Activated T-cell treated with anti-CD3 and anti-CD28 coated beads for 1 hour (primary cell): ENCODE results near the gene PCDHGA8.
"Not testable (repeated sequence)": the region's sequence is repeated elsewhere in the genome, so short reads cannot be mapped to it uniquely, and the experiment has no call there.

Experiments used
- DNase-seq: peaks from one replicate; pipeline ENCODE4 v3.0.0-alpha.2; 2020; ENCODE audit warnings: low read depth

The PCDHGA8 gene

GRCh38 chr5:141392429-141393198, at the start of gene PCDHGA8:
TSS of gene PCDHGA8 (plus strand) at chr5:141392633. CDS start at chr5:141392814, 181 bp downstream.
- no peak for DNase-seq

GRCh38 chr5:141342773-141343172, 49.7 kb upstream of the PCDHGA8 start:
- no peak for DNase-seq

- DNase-seq = no peak
These were observed 49.0 kb upstream of the PCDHGA8 start, which contains the start of gene PCDHGA3 for GRCh38 chr5:141343242-141343952. TSS of gene PCDHGA3 (plus strand) at chr5:141343829. CDS start at chr5:141344034, 205 bp downstream.

- DNase-seq = no peak
These were observed 48.4 kb upstream of the PCDHGA8 start for GRCh38 chr5:141343953-141344463.

- DNase-seq = no peak
These were observed 47.1 kb upstream of the PCDHGA8 start for GRCh38 chr5:141345327-141345726.

GRCh38 chr5:141346017-141346416, 46.4 kb upstream of the PCDHGA8 start:
- not testable (repeated sequence) for DNase-seq

- peak; percentile 11 for DNase-seq
These were observed 42.4 kb upstream of the PCDHGA8 start, which contains the start of gene PCDHGB1 for GRCh38 chr5:141349917-141350619. TSS of gene PCDHGB1 (plus strand) at chr5:141350099. CDS start at chr5:141350261, 162 bp downstream.

- DNase-seq = no peak
These were observed 40.8 kb upstream of the PCDHGA8 start for GRCh38 chr5:141351591-141351990.

- no peak for DNase-seq
These were observed 37.4 kb upstream of the PCDHGA8 start, which contains the start of gene PCDHGA4 for GRCh38 chr5:141354900-141355469. TSS of gene PCDHGA4 (plus strand) at chr5:141355021. CDS start at chr5:141355108, 87 bp downstream.

GRCh38 chr5:141355641-141356040, 36.8 kb upstream of the PCDHGA8 start:
- DNase-seq = no peak

GRCh38 chr5:141356133-141356532, 36.3 kb upstream of the PCDHGA8 start:
- DNase-seq = no peak

- no peak for DNase-seq
These were observed 35.5 kb upstream of the PCDHGA8 start for GRCh38 chr5:141356950-141357349.

- no peak for DNase-seq
These were observed 32.5 kb upstream of the PCDHGA8 start, which contains the start of gene PCDHGB2 for GRCh38 chr5:141359790-141360426. TSS of gene PCDHGB2 (plus strand) at chr5:141359994. CDS start at chr5:141360136, 142 bp downstream.

- no peak for DNase-seq
These were observed 31.7 kb upstream of the PCDHGA8 start for GRCh38 chr5:141360685-141361084.

GRCh38 chr5:141362719-141363118, 29.7 kb upstream of the PCDHGA8 start:
- no peak for DNase-seq

GRCh38 chr5:141363952-141364660, 28.3 kb upstream of the PCDHGA8 start, which contains the start of gene PCDHGA5:
TSS of gene PCDHGA5 (plus strand) at chr5:141364162. CDS start at chr5:141364331, 169 bp downstream.
- no peak for DNase-seq

GRCh38 chr5:141366016-141366896, 26.2 kb upstream of the PCDHGA8 start:
- DNase-seq = no peak

GRCh38 chr5:141369994-141370848, 22.2 kb upstream of the PCDHGA8 start, which contains the start of gene PCDHGB3:
TSS of gene PCDHGB3 (plus strand) at chr5:141370242. CDS start at chr5:141370395, 153 bp downstream.
- no peak for DNase-seq
